ENCODE measurements around the gene PRR20D. TPM values are rescaled to one million over a fixed set of nuclear protein-coding genes. Genes with fewer than 3 reads are reported as not detected.

The PRR20D gene
- total and polyA plus RNA-seq, 9 of the 15 experiments (the other 6 are each of a cell fraction or from before 2014, with no cell fraction given), result not detected

- Histone ChIP-seq H3K4me3 (no peak overlapping the region), H3K79me2 (ENCODE audit: control insufficient read depth, insufficient read depth, low read length) (no peaks in the 10 kb centered on the region), H3K9me3 (replicated peaks; ENCODE audit: control insufficient read depth, insufficient read depth, low read depth, low read length) (no peaks in the 10 kb centered on the region), H3K9ac (ENCODE audit: insufficient read depth in 1 of 2, low read depth in 2 of 2, low read length in 2 of 2) (no peak overlapping the region), H3K36me3 (ENCODE audit: control insufficient read depth, insufficient read depth, low read length) (no peaks in the 10 kb centered on the region), H4K20me1 (replicated peaks; ENCODE audit: control insufficient read depth, insufficient read depth, low read length) (no peaks in the 10 kb centered on the region), H2AFZ (ENCODE audit: low read depth, low read length) (no peak overlapping the region), H3K27ac (ENCODE audit: extremely low read depth, low read depth, low read length) (no peak overlapping the region), H3K4me1 (replicated peaks in 1 of 2; ENCODE audit: control insufficient read depth in 2 of 2, insufficient read depth in 2 of 2, low read length in 2 of 2) (no peaks in the 10 kb centered on the region), H3K9me1 (ENCODE audit: control insufficient read depth, insufficient read depth, low read length) (no peaks in the 10 kb centered on the region), H3K4me2 (ENCODE audit: insufficient read depth, low read length) (no peak overlapping the region), H3K27me3 (ENCODE audit: control insufficient read depth in 2 of 2, insufficient read depth in 2 of 2, low read length in 2 of 2) (no peaks in the 10 kb centered on the region)
- intact Hi-C loops (cut with micrococcal nuclease), result no loop called here
- WGBS (ENCODE audit: insufficient coverage, low coverage, missing lambda C conversion rate), result 0% methylated on average over 1 of the region's 1 CpG
- POLR2A ChIA-PET, result no interaction called here
- BruUV-seq (replicated peaks), result no TSS peak
- no peak for DNase-seq (ENCODE audit: extremely low read depth in 1 of 4, low spot score in 3 of 4)
- CTCF ChIA-PET (ENCODE audit: low intra/inter-chr PET ratio), result no interaction called here
- in situ Hi-C loops (cut with MboI), result no loop called here
- no peak for FAIRE-seq
- ATAC-seq, result no peak
- no peak for TF ChIP-seq FOXJ3 (CRISPR knock-in tag; IDR thresholded peaks at IDR 0.05)
- no peak for TF ChIP-seq ELF2 (CRISPR knock-in tag; IDR thresholded peaks at IDR 0.05)
- no peak for TF ChIP-seq ZNF174 (CRISPR knock-in tag; IDR thresholded peaks at IDR 0.05)
- TF ChIP-seq E2F6 (IDR thresholded peaks at IDR 0.05; ENCODE audit: borderline replicate concordance in 1 of 2, extremely low read depth in 1 of 2, insufficient read depth in 1 of 2, insufficient read length in 1 of 2, low read depth in 1 of 2, low read length in 1 of 2, poor library complexity in 1 of 2, severe bottlenecking in 1 of 2), result no peak
- TF ChIP-seq DLX4 (CRISPR knock-in tag; IDR thresholded peaks at IDR 0.05), result no peak
- TF ChIP-seq, protein P1, sequence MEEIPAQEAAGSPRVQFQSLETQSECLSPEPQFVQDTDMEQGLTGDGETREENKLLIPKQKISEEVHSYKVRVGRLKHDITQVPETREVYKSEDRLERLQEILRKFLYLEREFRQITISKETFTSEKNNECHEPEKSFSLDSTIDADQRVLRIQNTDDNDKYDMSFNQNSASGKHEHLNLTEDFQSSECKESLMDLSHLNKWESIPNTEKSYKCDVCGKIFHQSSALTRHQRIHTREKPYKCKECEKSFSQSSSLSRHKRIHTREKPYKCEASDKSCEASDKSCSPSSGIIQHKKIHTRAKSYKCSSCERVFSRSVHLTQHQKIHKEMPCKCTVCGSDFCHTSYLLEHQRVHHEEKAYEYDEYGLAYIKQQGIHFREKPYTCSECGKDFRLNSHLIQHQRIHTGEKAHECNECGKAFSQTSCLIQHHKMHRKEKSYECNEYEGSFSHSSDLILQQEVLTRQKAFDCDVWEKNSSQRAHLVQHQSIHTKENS (CRISPR knock-in tag; IDR thresholded peaks at IDR 0.05), result no peak
- TF ChIP-seq ZSCAN29 (IDR thresholded peaks at IDR 0.05), result no peak
- TF ChIP-seq BRCA1 (IDR thresholded peaks at IDR 0.05), result no peak
- TF ChIP-seq BRCA1 (CRISPR knock-in tag; IDR thresholded peaks at IDR 0.05), result no peak
- TF ChIP-seq MAFK (IDR thresholded peaks at IDR 0.05; ENCODE audit: low read length), result no peak
- no peak for TF ChIP-seq ZNF445 (CRISPR knock-in tag; IDR thresholded peaks at IDR 0.05; ENCODE audit: low read depth)
- TF ChIP-seq HDAC6 (IDR thresholded peaks at IDR 0.05; ENCODE audit: low read depth, low read length), result no peak
- no peak for TF ChIP-seq XRCC3 (IDR thresholded peaks at IDR 0.05)
- TF ChIP-seq CTBP1 (IDR thresholded peaks at IDR 0.05; ENCODE audit: borderline replicate concordance), result no peak
- TF ChIP-seq, protein P2, sequence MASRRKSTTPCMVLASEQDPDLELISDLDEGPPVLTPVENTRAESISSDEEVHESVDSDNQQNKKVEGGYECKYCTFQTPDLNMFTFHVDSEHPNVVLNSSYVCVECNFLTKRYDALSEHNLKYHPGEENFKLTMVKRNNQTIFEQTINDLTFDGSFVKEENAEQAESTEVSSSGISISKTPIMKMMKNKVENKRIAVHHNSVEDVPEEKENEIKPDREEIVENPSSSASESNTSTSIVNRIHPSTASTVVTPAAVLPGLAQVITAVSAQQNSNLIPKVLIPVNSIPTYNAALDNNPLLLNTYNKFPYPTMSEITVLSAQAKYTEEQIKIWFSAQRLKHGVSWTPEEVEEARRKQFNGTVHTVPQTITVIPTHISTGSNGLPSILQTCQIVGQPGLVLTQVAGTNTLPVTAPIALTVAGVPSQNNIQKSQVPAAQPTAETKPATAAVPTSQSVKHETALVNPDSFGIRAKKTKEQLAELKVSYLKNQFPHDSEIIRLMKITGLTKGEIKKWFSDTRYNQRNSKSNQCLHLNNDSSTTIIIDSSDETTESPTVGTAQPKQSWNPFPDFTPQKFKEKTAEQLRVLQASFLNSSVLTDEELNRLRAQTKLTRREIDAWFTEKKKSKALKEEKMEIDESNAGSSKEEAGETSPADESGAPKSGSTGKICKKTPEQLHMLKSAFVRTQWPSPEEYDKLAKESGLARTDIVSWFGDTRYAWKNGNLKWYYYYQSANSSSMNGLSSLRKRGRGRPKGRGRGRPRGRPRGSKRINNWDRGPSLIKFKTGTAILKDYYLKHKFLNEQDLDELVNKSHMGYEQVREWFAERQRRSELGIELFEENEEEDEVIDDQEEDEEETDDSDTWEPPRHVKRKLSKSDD (conservative IDR thresholded peaks at IDR 0.05; ENCODE audit: low read length), result no peak
- no peak for TF ChIP-seq PML (IDR thresholded peaks at IDR 0.05; ENCODE audit: low read length)
- no peak for TF ChIP-seq HOMEZ (CRISPR knock-in tag; IDR thresholded peaks at IDR 0.05)
- no peak for TF ChIP-seq NR2C2 (CRISPR knock-in tag; IDR thresholded peaks at IDR 0.05)
- no peak for TF ChIP-seq NR2C2 (tag; IDR thresholded peaks at IDR 0.05)
Measured at GRCh38 chr13:57191667-57192066, 31.2 kb downstream of the PRR20D start.

Data from K562 (cell line).